Measurements from ENCODE around the gene COL2A1.

COL2A1 gene

DNA sequence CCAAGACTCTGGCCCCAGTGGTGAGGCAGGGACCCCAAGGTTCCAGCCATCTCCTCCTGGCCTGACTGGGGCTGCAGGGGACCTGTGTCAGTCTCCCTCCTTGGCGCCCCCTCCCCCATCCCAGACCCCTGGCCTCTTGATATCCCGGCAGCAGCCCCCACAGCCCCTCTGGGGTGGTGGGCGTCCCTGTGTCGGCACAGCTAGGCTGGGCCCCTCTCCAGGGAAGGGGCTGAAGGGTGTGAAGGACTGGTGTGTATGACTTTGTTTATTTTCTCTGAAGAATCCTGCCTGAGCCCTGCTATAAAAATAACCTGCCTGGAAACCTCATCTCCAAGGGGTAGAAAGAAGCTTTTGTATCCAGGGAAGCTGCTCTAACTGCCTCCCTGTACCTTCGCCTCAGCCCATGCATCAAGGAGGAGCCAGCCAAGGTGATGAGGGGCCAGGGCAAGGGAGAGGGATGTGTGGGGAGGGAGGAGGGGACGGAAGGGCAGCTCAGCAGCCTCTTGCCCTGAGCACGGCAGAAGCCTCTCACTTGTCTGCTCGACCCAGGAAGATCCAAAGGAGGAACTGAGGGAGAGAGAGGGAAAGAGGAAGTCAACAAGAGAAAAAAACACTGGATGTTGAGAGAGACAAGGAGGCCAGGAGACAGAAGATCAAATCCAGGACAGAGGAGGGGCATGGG, 25.4 kb upstream of the COL2A1 start:
- DNase-seq: peak; percentile 21

DNA sequence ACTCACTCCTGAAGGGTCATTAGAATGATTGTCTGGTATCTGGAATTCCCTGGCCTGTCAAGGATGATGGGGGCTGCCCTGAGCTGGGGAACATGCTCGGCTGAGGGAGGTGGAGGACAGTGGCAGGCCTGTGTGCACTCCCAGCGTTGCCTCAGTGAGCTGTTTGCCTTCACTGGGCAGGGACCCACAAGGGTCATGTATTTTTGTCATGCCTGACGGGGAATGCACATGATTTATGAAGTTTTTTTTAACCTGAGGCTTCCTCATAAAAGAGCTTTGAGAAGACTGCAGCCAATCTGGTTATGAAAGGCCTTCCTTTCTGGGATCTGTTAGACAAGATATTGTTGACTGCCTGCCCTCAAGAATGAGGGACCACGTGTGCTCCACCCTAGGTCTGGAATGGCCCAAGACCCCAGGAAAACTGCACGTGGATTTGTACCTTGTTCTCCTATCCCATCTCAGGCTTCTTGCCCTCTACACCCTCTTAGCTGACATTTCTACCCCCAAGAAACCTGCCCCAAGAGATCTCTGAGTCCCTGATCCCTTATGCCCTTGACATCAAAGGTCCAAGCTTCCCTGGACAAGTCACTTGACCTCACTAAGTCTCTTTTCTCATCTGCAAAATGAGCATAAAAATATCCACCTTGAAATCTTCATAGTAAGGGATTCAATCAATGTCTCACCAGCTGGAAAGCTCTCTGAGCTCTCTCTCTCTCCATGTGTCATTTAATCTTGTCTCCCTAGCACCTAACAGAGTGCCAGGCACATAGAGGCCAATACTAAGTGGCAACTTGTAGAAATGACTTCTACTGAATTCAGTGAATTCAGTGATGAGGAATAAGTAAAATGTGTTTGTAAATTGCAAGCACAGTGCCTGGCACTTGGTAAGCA, 24.5 kb upstream of the COL2A1 start:
- no peak for DNase-seq

DNA sequence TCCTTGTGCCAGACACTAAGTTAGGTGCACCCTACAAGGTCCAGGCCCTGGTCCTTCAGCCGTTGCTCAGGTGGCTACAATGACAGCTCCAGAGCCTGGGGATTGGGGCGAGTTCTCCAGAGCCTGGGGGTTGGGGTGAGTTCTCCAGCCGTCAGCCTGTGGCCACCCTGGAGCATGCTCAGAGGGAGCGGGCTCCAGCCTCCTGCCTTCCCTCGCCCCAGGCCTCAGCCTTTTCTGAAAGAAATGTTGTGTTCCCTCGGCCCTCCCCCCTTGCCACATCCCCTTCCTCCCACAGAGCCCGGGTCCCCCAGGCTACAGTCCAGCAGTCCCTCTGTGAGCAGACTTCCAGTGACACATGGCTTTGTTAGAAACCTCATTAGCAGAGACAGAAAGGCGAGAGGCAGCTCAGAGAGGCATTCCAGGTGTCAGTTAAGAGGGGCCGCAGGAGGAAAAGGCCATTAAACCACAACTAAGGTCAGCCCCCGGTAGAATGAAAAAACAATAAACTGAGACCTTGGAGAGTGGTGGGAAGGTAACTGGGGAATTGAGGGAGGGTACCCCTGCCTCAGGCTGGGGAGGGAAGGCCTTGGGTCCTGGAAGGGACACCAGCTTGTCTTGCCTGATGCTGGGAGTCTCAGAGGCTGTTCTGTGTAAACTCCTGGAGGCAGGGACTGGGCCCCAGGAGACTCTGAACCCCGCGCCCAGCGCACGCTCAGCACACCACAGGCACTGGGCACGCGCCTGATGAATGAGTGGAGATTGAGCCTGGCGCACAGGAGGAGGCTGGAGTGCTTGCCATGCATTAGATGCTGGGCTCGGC, 23.1 kb upstream of the COL2A1 start:
- DNase-seq: no peak

DNA sequence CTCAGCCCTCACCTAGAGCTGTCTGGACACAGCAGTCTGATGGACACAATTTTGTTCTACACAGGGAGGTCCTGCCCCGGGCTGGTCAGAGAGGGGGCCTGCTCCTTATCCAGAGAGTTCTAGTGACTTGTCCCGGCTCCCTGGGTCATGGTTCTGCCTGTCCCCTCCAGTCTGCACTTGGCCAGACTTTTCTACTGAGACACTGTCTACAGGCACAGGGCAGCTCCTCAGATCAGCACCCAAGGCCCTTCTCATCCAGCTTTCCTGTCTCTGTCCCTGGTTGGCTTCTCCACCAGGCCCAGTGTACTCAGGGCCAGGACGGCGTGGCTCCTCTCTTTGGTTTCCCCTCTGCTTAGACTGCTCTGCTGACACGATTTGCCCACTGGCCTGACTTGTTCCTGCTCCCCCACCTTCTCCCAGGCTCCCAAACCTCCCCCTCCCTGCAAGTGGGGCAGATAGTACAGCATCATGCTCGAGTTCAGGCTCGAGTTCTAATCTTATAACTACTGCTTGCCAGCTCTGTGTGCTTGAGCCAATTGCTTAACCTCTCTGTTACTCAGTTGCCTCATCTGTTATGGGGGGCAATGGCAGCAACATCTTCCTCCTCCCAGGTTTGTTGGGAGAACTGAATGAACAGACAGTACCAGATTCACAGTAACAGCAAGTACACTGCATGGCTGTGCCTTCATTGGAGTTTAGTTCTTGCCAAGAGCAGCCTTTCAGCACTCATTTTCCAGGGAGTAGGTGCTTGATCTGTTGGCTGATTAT, 22.0 kb upstream of the COL2A1 start:
- DNase-seq: no peak

DNA sequence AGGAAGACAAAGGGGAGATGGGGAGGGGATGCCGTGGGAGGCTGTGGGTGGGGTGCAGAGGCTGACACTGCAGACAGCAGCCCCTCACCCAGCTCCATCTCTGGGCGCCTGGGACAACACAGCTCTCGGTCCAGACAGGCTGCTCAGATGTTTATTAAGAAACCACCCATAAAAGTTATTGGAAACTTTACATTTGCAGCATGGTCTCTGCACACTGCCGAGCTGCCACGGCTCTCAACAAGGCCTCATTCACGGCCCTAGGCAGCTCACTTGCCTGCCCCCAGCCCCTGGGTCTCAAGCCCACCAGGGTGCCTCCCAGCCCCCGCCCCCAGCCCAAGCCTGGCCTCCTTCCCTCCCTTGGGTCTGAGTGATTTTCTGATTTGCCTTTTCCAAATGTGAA, 21.0 kb upstream of the COL2A1 start:
- no peak for DNase-seq

DNA sequence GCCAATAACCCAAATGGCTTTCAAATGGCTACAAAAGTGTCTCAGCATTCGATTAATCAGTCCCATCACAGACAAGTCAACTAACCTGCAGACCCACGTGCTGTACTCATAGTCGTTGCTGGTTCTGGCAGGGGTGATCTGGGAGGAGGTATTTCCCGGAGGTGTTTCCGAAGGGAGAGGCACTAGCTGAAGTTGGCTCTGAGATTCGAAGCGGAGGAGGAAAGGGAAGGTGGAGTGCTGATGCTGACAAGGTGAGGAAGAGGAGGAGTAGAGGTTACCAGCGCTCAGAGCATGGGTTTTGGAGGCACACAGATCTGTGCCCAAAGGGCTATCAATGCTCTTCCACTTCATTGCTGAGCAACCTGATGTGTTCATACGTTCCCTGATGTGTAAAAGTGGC, 20.5 kb upstream of the COL2A1 start:
- no peak for DNase-seq

DNA sequence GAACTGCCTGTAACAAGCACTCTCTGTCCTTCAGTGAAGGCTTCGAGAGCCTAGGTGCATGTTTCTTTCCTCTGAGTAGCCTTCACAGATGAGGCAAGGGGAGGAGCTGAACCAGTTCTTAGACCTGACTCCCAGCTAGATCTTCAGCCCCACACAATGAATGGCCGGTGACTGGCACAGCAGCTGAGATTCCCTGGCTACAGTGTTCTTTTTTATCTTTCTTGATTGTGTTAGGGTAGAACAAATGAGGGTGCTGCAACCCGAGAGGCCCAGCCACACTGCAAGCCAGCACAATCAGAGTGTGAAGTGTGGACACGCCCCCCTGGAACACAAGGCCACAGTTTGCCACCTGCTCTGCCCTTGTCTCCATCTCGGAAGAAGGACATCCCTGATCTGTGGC, 19.1 kb upstream of the COL2A1 start:
- DNase-seq: no peak

DNA sequence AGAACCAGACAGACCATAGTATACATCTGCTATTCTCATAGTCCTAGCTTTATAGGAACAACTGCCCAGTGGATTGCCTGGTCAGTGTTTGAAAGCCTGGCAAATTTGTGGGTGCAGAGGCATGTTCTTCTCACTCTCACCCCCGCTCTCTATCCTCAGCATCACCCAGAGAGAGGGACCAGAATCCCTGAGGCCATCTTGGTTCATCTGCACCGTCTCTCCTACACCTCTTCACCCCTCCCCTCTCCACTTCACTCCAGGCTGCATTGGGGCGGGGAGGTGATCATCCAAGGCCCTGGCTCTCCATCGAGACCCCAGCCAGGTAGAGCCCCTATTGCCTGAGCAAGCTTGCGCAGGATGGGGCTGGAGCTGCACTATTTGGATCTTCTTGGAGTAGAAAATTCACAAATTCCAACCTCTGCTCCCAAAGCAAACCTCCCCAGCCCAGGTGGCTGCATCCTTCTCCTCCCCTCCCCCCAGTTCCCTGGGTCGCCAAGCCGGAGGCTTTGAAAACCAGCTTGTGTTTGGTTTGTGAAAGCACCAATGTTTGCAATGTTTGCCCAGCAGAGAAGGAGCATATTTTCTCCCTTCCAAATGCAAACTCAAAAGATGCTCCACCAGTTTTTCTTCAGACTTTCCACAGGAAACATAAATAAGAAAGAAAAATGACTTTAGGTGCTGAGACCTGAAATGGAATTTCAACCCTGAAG, 18.6 kb upstream of the COL2A1 start:
- DNase-seq: no peak

DNA sequence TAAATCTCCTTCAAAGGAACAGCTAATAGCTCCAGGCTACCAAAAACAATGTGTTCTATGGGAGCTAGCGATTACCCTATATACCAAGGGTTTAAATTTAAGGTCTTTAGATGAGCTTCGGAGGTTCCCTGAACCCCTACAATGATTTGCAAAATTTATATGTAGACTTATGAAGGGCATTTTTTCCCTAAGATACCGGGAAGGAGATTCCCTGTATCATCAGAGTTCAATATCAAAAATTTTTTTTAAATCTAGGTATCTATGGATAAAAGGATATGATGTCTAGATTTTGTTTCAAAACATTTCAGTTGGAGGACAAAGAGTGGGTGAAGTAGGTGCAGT, 17.9 kb upstream of the COL2A1 start:
- no peak for DNase-seq

DNA sequence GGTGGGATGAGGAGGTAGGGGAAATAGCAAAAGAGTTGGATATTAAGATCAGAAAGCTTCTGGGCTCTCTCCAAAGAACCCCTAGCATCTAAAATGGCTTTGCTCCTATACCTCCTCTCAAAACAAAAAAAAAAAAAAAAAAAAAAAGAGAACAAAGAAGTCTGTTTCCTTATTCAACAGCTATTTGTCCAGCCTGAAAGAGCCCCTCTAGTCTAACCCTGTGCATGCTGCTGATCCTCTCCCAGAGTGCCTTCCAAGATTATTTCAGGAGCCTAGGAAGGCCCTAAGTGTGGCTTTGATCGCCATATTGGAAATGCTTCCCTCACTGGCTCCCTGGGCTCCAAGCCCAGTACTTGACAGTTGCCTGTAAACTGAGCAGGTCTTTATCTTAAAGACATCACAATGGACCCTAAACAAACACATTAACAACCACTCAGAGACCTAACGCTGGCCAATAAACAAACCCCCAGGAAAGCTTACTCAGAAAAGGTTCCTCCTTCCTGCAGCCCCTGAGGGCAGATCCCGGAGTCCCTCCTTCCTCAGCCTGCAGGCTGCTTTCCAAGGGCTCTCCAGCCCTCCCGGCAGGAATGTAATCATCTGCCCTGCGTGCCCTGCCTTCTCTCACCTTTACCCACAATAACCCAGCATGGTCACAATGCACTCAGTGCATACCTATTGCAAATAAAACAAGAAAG, 17.4 kb upstream of the COL2A1 start:
- DNase-seq: no peak

DNA sequence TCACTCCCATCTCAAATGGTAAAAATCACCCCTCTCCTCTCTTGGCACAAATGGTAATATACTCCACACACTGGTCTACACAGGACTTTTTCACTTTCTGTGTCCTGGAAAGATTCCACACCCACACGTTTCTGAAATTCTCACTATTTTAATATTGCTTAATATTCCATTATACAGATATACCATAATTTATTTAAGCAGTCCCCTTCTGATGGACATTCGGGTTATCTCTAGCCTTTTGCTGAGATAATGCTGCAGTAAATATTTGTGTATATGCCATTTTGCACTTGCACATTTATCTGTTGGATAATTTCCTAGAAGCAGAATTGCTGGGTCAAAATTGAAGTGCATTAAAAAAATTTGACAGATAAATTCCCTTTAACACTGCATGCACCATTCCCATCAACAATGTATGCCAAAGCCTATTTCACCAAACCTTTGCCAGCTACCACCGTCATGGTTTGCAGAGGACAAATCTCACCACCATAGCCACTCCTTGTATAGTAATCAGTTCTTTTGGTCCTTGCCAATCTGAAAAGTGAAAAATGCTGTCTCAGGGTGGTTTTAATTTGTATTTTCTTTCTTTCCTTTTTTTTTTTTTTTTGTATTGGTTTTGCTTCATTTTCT, 15.5 kb upstream of the COL2A1 start:
- DNase-seq: no peak

DNA sequence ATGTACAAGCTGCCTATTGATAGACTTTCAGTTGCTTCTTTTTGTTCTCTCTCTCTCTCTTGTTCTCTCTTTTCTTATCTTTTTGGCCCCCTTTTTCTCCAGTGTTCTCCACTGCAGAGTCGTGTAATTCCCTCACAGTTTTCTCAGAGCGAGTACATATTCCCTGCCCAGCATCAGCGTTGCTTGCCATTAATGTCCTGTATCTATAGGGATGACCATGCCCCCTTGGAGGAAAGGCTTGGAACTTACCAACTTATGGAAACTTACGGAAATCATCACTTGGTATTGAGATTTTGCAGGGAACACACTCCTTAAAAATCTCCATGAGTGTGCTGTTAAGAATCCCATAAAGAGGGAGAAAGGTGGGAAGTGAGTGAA, 14.3 kb upstream of the COL2A1 start:
- no peak for DNase-seq

DNA sequence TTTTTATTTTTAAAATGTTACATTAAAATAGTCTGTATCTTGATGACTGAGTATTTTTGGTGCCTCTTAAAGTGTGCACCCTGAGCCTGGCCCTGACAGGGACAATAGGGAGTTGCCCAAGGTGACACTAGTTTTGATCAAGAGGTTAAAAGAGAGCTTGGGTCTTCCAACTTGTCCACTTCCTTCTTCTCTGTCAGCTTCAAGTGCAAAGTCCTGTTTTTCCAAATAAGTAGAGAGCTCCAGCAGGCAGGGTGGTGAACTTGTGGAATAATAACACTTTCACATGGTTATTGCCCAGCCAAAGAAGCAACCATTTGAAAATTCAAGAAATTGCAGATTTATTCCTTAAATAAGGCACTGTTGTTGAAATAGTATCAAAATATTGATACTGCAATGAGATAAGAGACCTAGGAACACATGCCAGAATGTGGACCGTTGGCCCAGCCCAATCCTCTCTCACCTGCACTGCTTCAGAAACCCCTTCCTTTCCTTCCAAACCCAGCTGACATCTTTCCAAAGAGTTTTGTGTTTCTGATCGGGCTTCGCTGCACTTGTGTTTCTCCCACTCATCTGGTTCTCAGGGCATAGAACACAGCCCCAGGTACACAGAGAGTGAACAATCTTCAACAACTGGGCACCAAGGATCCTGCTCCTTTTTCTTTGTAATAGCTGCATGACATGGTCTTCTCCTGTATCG, 13.8 kb upstream of the COL2A1 start:
- DNase-seq: no peak

DNA sequence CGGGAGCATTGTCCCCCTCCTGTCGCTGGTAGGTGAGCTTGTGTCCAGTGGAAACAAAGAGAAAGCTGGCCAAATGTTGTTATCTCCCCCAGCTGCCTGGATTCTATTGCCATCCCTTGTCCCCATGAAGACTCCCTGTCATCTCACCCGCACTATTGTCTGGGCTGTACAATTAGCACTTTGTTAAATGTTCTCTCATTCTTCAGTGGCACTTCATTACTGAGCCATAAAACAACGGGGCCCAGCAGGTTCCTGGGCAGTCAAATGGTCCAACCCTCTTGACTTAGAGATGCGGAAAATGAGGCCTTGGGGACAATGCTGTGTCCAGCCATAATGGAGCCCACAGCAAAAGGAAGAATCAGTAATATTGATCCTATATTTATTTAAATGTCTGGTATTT, 13.2 kb upstream of the COL2A1 start:
- no peak for DNase-seq

DNA sequence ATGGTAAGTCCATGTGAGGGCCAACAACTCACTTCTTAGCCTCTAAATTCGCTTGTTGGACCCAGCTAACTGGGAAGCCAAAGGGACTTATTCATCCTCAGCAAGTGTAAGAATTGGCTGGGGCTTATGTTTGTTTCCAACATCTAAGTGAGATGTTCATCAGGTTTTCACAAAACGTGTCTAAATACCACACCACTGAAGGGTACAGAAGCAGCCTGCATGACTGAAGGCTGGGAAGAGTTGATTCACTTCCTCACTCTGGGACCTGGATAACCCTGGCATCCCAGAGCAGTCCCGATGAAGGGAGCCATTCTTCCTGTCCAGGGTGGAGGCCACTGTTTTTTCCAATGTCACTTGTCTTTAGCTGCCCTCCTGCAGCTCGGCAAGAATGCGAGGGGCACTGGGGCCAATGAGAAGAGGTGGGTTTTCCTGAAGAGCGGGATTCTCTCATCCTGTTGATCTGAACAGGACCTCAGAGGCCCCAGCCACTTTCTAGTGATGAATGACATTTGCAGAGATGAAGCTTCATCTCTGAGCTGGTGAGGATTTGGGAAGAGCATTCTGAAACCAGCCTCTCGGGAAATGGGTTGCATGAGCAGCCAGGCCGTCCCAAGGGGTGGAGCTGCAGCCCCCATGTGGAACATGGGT, 12.2 kb upstream of the COL2A1 start:
- no peak for DNase-seq

DNA sequence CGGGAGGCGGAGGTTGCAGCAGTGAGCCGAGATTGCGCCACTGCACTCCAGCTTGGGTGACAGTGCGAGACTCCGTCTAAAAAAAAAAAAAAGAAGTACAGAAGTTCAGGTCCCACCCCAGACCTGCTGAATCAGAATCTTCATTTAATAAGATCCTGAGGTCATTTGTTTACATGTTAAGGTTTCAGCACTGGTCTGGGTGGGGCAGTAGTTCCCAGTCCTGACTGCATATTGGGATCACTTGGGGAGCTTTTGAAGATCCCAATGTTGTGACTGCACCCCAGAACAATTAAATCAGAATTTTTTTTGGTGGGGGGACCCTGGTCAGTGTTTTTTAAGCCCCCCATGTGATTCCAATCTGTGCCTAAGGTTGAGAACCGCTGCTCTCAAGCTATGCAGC, 11.7 kb upstream of the COL2A1 start:
- no peak for DNase-seq

DNA sequence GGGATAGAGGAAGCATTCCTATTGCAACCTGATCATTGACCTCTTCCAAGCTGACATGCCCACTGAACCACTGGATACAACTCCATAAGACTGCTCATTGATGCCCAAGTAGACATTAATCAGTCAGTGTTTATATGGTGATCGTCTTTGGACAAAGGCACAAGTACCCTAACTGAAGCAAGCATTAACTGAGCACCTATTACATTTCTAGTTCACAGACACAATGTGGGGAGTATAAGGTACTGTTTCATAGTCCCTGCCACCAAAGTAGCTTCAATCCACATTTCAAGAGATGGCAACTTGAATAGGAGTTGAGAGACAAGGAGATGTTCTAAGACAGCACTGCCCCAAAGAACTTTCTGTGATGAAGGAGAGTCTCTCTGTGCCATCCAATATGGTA, 10.9 kb upstream of the COL2A1 start:
- DNase-seq: no peak

DNA sequence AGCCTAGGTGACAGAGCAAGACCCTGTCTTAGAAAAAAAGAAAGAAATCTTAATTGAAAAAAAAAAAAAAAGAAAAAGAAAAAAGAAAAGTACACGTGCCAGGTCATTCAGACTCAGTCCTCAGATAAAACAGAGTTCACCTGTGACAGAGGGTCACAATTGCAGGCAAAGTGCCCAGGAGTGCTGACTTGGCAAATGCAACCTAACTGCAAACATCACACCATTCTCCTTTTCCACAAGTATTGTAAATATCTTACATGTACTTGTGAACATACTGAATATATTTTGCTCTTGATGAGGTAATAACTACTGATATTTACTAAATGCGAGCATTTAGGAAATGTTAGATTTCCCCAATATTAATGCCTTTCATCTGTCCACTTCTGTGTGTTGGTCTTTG, 9.0 kb upstream of the COL2A1 start:
- DNase-seq: no peak

DNA sequence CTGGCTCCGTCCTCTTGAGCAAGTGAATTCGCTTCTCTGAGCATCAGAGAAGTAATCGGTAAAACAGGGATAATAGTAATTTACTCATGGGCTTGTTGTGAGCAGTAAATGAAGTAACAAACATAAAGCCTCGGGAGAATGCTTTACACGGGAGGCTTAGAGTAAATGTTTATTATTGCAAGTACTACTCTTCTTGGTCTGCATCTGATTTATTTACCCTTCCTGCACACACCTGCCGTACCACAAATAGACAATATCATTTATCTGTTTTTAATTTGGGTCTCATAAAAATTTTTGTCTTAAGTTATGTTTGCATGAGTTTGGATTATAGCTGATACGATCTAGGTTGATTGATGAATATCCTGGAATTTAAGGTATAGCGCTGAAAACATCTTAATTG, 7.8 kb upstream of the COL2A1 start:
- DNase-seq: no peak

DNA sequence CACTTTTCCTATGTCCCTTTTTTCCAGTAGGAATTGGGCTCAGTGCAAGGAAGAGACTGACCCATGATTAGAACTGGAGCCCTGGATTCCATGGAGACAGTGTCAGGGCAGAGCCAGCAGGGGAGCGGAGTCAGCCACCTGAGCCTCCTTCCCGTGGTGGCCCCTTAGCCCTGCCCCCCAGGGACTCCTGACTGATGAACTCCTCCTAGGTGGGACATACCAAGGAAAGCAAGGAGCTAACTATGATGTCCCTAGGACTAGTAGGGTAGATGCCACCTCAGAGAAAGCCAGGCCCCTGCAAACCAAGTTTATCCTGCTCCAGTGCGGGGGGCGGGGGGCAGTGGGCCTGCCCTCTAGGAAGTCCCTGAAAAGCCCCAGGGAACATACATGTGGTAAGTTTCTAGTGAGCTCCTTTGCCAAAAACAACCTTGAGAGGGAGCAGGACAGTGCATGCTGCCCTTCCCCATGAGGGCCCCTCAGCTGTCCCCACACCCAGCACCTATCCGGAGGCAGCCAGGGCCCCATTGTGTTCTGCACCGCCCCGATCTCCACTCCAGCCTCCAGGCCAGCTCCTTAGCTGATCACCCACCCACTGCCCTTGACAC, 6.2 kb upstream of the COL2A1 start:
- DNase-seq: no peak
